ENCODE data around the gene BRME1.

The BRME1 gene

GRCh38 chr19:13843104-13843921 is 62.6 kb downstream of the BRME1 start:
- Histone ChIP-seq H2BK120ac (ENCODE audit: insufficient read depth, low read length, poor library complexity) (peak overlapping the region; percentile 95), H3K79me1 (ENCODE audit: low read length) (peaks cover 73% of the 10 kb centered on the region), H3K14ac (ENCODE audit: low read length) (peak overlapping the region; percentile 93), H2BK5ac (ENCODE audit: low read depth, low read length, poor library complexity) (peak overlapping the region; percentile 99), H2AFZ (ENCODE audit: insufficient read depth, low read length, poor library complexity) (peak overlapping the region; percentile 87), H3K27ac (ENCODE audit: low read depth, low read length) (peak overlapping the region; percentile 84), H3K4me3 (ENCODE audit: low read depth, low read length) (peak overlapping the region; percentile 67), H2BK12ac (ENCODE audit: low read length) (peak overlapping the region; percentile 99), H4K91ac (ENCODE audit: low read depth, low read length) (peak overlapping the region; percentile 98), H3K9ac (ENCODE audit: low read length) (peak overlapping the region; percentile 88), H4K12ac (ENCODE audit: low read depth, low read length) (peak overlapping the region; percentile 89), H3K27me3 (ENCODE audit: insufficient read depth, low read length) (no peaks in the 10 kb centered on the region), H4K8ac (ENCODE audit: low read depth, low read length) (peak overlapping the region; percentile 80), H3K36me3 (ENCODE audit: control insufficient read depth in 1 of 2, insufficient read depth in 2 of 2, low read length in 2 of 2) (peaks cover 29% of the 10 kb centered on the region in 2 experiments), H3K18ac (ENCODE audit: low read length) (peak overlapping the region; percentile 97), H3K9me3 (ENCODE audit: insufficient read depth, low read depth, low read length) (no peaks in the 10 kb centered on the region), H3K23ac (ENCODE audit: low read length) (peak overlapping the region; percentile 37), H2AK5ac (ENCODE audit: low read length) (peak overlapping the region; percentile 96), H3K79me2 (ENCODE audit: control insufficient read depth, insufficient read depth, low read length, poor library complexity) (peaks cover 55% of the 10 kb centered on the region), H3K4me1 (ENCODE audit: control insufficient read depth in 1 of 2, insufficient read depth in 2 of 2, low read length in 2 of 2) (peaks cover 59 to 61% of the 10 kb centered on the region in 2 experiments), H3K4ac (ENCODE audit: low read depth, low read length) (peak overlapping the region; percentile 92), H3K4me2 (ENCODE audit: low read length) (peak overlapping the region; percentile 99)
- no CpG with 5 or more reads among the region's 24 CpGs for WGBS (ENCODE audit: extremely low coverage, insufficient coverage, insufficient read length)
- DNase-seq = peak; percentile 53 to 56

DNA sequence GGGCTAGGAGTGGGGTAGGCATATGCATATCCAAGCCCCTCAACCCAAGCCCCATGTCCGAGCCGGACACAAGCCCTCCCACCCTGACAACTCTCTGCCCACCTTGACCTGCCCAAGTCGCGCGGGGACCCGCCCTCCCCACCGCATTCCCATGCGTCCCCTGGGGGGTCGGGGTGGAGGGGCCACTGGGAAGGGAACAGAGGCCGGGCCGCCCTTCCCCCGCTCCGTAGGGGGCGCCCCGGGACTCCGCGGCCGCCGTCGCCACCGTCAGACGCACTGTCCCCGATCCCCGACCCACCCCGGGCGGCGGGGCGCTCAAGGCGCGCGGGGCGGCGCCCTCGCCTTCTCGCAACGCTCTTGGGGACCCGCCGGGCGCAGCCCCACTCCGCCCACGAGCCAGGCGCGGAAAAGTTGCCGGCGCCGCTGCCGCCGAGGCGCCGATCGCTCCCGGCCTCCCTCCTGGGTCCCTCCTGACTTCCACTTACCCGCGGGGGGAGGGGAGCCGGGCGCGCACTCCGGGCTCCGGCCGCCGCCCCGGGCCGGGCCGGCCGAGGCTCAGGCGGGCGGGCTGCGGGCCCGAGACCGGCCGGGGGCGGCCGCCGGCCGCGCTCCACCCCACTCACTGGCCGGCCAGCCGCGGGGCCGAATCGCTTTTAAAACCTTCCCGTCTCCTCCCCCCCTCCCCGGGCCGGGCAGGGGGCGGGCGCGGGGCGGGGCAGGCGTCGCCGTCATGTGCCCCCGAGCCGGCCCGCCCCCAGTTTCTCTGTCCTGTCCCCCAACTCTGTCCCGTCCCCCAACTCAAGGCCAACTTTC is 63.4 kb downstream of the BRME1 start:
- Histone ChIP-seq H4K8ac (ENCODE audit: low read depth, low read length) (peak overlapping the region; percentile 80), H3K4me3 (ENCODE audit: low read depth, low read length) (peak overlapping the region; percentile 97), H3K18ac (ENCODE audit: low read length) (peak overlapping the region; percentile 97), H4K91ac (ENCODE audit: low read depth, low read length) (peak overlapping the region; percentile 98), H3K79me2 (ENCODE audit: control insufficient read depth, insufficient read depth, low read length, poor library complexity) (peaks cover 55% of the 10 kb centered on the region), H3K36me3 (ENCODE audit: control insufficient read depth in 1 of 2, insufficient read depth in 2 of 2, low read length in 2 of 2) (peaks cover 32 to 33% of the 10 kb centered on the region in 2 experiments), H4K12ac (ENCODE audit: low read depth, low read length) (peak overlapping the region; percentile 89), H2BK120ac (ENCODE audit: insufficient read depth, low read length, poor library complexity) (peak overlapping the region; percentile 95), H3K4ac (ENCODE audit: low read depth, low read length) (peak overlapping the region; percentile 97), H2AFZ (ENCODE audit: insufficient read depth, low read length, poor library complexity) (peak overlapping the region; percentile 87), H3K27ac (ENCODE audit: low read depth, low read length) (peak overlapping the region; percentile 85), H3K27me3 (ENCODE audit: insufficient read depth, low read length) (no peaks in the 10 kb centered on the region), H2BK12ac (ENCODE audit: low read length) (peak overlapping the region; percentile 91), H3K4me1 (ENCODE audit: control insufficient read depth in 1 of 2, insufficient read depth in 2 of 2, low read length in 2 of 2) (peaks cover 54 to 56% of the 10 kb centered on the region in 2 experiments), H3K9me3 (ENCODE audit: insufficient read depth, low read depth, low read length) (no peaks in the 10 kb centered on the region), H3K23ac (ENCODE audit: low read length) (no peak overlapping the region), H3K4me2 (ENCODE audit: low read length) (peak overlapping the region; percentile 99), H2AK5ac (ENCODE audit: low read length) (peak overlapping the region; percentile 80), H3K79me1 (ENCODE audit: low read length) (peaks cover 67% of the 10 kb centered on the region), H3K9ac (ENCODE audit: low read length) (peak overlapping the region; percentile 94), H3K14ac (ENCODE audit: low read length) (peak overlapping the region; percentile 96), H2BK5ac (ENCODE audit: low read depth, low read length, poor library complexity) (peak overlapping the region; percentile 99)
- WGBS (ENCODE audit: extremely low coverage, insufficient coverage, insufficient read length) = no CpG with 5 or more reads among the region's 95 CpGs
- DNase-seq = peak; percentile 56 to 71

DNA sequence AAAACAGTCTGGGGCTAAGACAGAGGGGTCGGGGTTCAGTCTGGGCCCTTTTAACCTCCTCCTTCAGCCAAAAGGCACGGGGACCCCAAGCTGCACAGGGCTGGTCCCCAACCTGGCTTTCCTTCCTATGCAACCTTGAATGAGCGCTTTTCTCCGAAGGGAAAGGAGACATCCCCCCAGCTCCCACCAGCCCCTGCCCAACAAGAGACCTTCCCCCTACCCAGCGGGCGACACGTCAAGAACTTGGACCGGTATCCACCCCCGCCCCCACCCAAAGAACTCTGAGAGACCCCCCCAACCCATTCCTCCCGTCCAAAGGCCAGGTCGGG is 64.0 kb downstream of the BRME1 start:
- Histone ChIP-seq H3K27me3 (ENCODE audit: insufficient read depth, low read length) (no peaks in the 10 kb centered on the region), H3K79me2 (ENCODE audit: control insufficient read depth, insufficient read depth, low read length, poor library complexity) (peaks cover 53% of the 10 kb centered on the region), H3K23ac (ENCODE audit: low read length) (no peak overlapping the region), H3K79me1 (ENCODE audit: low read length) (peaks cover 61% of the 10 kb centered on the region), H2AFZ (ENCODE audit: insufficient read depth, low read length, poor library complexity) (no peak overlapping the region), H3K14ac (ENCODE audit: low read length) (peak overlapping the region; percentile 4), H3K36me3 (ENCODE audit: control insufficient read depth in 1 of 2, insufficient read depth in 2 of 2, low read length in 2 of 2) (peaks cover 37 to 38% of the 10 kb centered on the region in 2 experiments), H4K8ac (ENCODE audit: low read depth, low read length) (no peak overlapping the region), H3K4me2 (ENCODE audit: low read length) (peak overlapping the region; percentile 97), H4K91ac (ENCODE audit: low read depth, low read length) (no peak overlapping the region), H3K9me3 (ENCODE audit: insufficient read depth, low read depth, low read length) (no peaks in the 10 kb centered on the region), H2BK5ac (ENCODE audit: low read depth, low read length, poor library complexity) (peak overlapping the region; percentile 93), H3K27ac (ENCODE audit: low read depth, low read length) (peak overlapping the region; percentile 85), H2BK120ac (ENCODE audit: insufficient read depth, low read length, poor library complexity) (no peak overlapping the region), H3K4ac (ENCODE audit: low read depth, low read length) (peak overlapping the region; percentile 97), H3K4me3 (ENCODE audit: low read depth, low read length) (peak overlapping the region; percentile 97), H4K12ac (ENCODE audit: low read depth, low read length) (no peak overlapping the region), H3K18ac (ENCODE audit: low read length) (no peak overlapping the region), H3K4me1 (ENCODE audit: control insufficient read depth in 1 of 2, insufficient read depth in 2 of 2, low read length in 2 of 2) (peaks cover 55% of the 10 kb centered on the region in 2 experiments), H2AK5ac (ENCODE audit: low read length) (no peak overlapping the region), H3K9ac (ENCODE audit: low read length) (peak overlapping the region; percentile 94), H2BK12ac (ENCODE audit: low read length) (no peak overlapping the region)
- DNase-seq = peak; percentile 24 to 56
- no CpG with 5 or more reads among the region's 11 CpGs for WGBS (ENCODE audit: extremely low coverage, insufficient coverage, insufficient read length)

DNA sequence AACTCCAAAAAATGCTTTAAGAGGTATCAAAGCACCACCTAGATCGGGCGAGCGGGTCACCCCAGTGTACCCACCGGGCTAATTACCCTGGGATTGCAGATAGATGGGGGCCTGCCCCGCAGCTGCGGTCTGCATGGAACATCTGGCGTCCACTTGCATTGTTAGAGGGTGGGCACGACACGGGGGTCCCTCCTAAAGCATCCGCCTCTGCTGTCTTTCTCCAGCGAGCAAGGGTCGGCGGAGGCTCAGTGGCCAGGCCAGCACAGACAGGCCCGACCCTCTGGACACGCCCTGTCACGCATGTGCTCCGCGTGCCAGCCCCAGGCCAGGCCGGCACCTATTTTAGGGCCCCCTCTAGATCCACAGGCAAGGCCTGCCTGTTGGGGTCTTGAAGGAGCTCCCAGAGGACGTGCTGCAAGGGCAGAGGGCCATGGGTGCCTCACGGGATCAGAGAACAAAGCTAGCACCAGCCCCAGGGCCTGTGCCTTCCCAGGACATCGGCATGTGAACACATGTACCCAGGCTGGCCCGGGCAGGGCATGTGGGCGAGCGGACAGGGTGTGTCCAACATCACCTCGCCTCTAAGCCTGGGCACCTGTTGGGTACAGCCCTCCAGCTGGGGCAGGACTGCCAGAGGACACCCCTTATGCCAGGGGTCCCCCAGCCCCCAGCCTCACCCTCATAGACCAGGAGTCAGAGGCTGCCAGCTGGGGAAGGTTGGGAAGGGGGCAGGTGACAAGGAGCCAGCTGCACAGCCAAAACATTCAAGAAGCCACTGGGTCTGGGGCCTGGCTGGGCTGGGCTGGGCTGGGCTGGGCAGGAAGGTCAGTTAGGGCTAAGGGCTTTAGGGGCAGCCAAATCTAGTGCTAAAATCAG is 64.6 kb downstream of the BRME1 start:
- H3K4ac ChIP-seq (ENCODE audit: low read depth, low read length) = peak overlapping the region; percentile 97
- peak overlapping the region; percentile 28 for H2BK5ac ChIP-seq (ENCODE audit: low read depth, low read length, poor library complexity)
- peaks cover 53% of the 10 kb centered on the region for H3K79me2 ChIP-seq (ENCODE audit: control insufficient read depth, insufficient read depth, low read length, poor library complexity)
- H2AK5ac ChIP-seq (ENCODE audit: low read length) = no peak overlapping the region
- H4K91ac ChIP-seq (ENCODE audit: low read depth, low read length) = peak overlapping the region; percentile 4
- DNase-seq = peak; percentile 54 to 65
- peak overlapping the region; percentile 10 for H3K18ac ChIP-seq (ENCODE audit: low read length)
- H3K36me3 ChIP-seq (ENCODE audit: control insufficient read depth in 1 of 2, insufficient read depth in 2 of 2, low read length in 2 of 2) = peaks cover 43 to 44% of the 10 kb centered on the region in 2 experiments
- H2BK12ac ChIP-seq (ENCODE audit: low read length) = no peak overlapping the region
- H3K23ac ChIP-seq (ENCODE audit: low read length) = no peak overlapping the region
- no peaks in the 10 kb centered on the region for H3K27me3 ChIP-seq (ENCODE audit: insufficient read depth, low read length)
- H2AFZ ChIP-seq (ENCODE audit: insufficient read depth, low read length, poor library complexity) = no peak overlapping the region
- H3K27ac ChIP-seq (ENCODE audit: low read depth, low read length) = peak overlapping the region; percentile 85
- peak overlapping the region; percentile 10 for H4K8ac ChIP-seq (ENCODE audit: low read depth, low read length)
- WGBS (ENCODE audit: extremely low coverage, insufficient coverage, insufficient read length) = no CpG with 5 or more reads among the region's 26 CpGs
- peak overlapping the region; percentile 97 for H3K4me3 ChIP-seq (ENCODE audit: low read depth, low read length)
- H3K4me1 ChIP-seq (ENCODE audit: control insufficient read depth in 1 of 2, insufficient read depth in 2 of 2, low read length in 2 of 2) = peaks cover 51 to 54% of the 10 kb centered on the region in 2 experiments
- H3K4me2 ChIP-seq (ENCODE audit: low read length) = peak overlapping the region; percentile 97
- peak overlapping the region; percentile 9 for H2BK120ac ChIP-seq (ENCODE audit: insufficient read depth, low read length, poor library complexity)
- H3K9me3 ChIP-seq (ENCODE audit: insufficient read depth, low read depth, low read length) = no peaks in the 10 kb centered on the region
- H4K12ac ChIP-seq (ENCODE audit: low read depth, low read length) = no peak overlapping the region
- H3K14ac ChIP-seq (ENCODE audit: low read length) = peak overlapping the region; percentile 4
- H3K9ac ChIP-seq (ENCODE audit: low read length) = peak overlapping the region; percentile 87
- H3K79me1 ChIP-seq (ENCODE audit: low read length) = peaks cover 55% of the 10 kb centered on the region
